Measurements from ENCODE around the gene CPA5.

CPA5 gene

DNA sequence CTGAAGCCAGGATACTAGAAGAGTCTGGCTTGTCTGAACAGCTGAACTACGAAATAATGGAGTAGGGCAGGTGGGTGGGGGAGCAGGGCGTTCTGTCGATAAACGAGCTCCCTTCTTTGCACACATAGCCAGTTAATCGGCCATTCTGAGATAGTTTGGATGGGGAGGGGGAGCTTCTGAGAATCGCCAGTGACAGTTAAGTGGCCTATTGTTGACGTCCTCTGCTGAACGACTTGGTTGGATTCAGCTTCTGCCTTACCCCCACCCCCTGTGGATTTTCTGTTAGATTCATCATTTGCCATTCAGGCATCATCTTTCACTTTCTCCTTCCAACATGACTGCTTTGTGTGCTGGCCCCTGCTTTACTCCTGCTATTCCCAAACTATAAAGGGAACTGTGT, 520 bp downstream of the CPA5 start:
- no peak for DNase-seq (ENCODE audit: extremely low read depth, low read depth)
- no peak overlapping the region for H3K4me3 ChIP-seq (replicated peaks; ENCODE audit: low read depth, low read length)
- TF ChIP-seq, protein P1, sequence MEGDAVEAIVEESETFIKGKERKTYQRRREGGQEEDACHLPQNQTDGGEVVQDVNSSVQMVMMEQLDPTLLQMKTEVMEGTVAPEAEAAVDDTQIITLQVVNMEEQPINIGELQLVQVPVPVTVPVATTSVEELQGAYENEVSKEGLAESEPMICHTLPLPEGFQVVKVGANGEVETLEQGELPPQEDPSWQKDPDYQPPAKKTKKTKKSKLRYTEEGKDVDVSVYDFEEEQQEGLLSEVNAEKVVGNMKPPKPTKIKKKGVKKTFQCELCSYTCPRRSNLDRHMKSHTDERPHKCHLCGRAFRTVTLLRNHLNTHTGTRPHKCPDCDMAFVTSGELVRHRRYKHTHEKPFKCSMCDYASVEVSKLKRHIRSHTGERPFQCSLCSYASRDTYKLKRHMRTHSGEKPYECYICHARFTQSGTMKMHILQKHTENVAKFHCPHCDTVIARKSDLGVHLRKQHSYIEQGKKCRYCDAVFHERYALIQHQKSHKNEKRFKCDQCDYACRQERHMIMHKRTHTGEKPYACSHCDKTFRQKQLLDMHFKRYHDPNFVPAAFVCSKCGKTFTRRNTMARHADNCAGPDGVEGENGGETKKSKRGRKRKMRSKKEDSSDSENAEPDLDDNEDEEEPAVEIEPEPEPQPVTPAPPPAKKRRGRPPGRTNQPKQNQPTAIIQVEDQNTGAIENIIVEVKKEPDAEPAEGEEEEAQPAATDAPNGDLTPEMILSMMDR (IDR thresholded peaks at IDR 0.05; ENCODE audit: low read depth, low read length, missing control alignments), result no peak

DNA sequence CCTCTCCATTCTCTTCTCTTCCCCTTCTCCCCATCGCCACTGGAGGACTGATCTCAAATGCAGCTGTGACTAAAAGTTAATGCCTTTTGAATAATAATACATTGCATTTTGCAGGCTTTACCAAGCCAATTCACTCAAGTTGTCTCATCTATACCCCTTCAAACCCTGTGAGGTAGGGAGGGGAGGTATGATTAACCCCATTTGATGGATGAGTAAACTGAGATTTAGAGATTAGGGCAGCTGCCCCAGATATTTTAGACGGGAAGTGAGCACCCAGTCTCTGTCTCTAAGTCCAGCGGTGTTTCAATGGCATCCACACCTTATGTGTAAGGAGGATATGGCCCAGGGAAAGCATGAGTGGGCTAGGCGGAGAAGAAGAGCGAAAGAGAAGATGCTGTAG, 1.1 kb downstream of the CPA5 start:
- H3K4me3 ChIP-seq (replicated peaks; ENCODE audit: low read depth, low read length), result no peak overlapping the region
- TF ChIP-seq, protein P1 (IDR thresholded peaks at IDR 0.05; ENCODE audit: low read depth, low read length, missing control alignments), result no peak
- no peak for DNase-seq (ENCODE audit: extremely low read depth, low read depth)

DNA sequence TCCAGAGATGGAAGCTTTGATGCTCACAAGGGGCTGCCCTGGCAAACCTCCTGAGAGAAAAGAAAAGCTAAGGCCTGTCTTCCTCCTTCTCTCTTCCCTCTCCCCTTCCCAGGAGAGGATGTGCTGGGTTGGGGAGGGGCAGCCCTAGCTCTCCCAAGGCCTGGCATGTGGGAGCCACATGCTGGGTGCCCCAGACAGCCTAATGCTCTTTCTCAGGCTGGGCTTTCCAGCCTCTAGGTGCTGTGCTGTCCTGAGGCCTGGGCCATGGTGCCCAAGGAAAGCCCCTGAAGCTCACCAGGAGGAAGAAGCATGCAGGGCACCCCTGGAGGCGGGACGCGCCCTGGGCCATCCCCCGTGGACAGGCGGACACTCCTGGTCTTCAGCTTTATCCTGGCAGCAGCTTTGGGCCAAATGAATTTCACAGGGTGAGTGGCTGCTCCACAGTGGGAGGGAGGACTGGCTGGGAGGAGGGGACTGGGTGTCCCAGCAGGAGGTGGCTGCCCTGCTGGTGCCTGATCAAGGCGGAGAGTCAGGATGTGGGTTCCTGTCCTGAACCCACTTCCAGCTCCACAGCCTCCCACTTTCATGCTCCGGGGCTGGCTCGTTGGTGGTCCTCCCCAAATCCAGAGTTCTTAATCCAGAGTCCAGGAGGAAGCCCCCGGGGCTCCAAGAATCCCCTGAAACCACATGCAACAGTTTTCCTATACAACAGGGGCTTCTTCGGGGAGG, 1.7 kb downstream of the CPA5 start:
- no peak for DNase-seq (ENCODE audit: extremely low read depth, low read depth)
- H3K4me3 ChIP-seq (replicated peaks; ENCODE audit: low read depth, low read length), result no peak overlapping the region
- TF ChIP-seq, protein P1 (IDR thresholded peaks at IDR 0.05; ENCODE audit: low read depth, low read length, missing control alignments), result no peak

DNA sequence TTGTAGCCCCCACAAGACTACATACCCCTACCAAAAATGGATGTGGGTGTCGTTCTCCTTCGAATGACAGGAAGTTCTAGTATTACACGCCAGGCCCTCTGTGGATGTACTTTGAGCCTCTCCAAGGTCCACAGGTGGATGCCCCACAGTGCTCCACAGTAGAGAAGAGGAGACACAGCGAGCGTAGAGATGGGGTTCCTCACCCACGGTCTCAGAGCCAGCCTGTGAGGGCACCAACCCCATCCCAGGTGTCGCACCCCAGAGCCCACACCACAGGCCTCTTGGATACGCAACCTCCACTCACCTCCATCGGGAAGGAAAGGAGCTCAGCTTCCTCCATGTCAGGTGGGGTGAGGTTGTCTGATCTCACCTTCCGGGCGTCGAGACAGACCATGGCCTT, 2.3 kb downstream of the CPA5 start:
- no peak overlapping the region for H3K4me3 ChIP-seq (replicated peaks; ENCODE audit: low read depth, low read length)
- TF ChIP-seq, protein P1 (IDR thresholded peaks at IDR 0.05; ENCODE audit: low read depth, low read length, missing control alignments), result no peak
- no peak for DNase-seq (ENCODE audit: extremely low read depth, low read depth)

DNA sequence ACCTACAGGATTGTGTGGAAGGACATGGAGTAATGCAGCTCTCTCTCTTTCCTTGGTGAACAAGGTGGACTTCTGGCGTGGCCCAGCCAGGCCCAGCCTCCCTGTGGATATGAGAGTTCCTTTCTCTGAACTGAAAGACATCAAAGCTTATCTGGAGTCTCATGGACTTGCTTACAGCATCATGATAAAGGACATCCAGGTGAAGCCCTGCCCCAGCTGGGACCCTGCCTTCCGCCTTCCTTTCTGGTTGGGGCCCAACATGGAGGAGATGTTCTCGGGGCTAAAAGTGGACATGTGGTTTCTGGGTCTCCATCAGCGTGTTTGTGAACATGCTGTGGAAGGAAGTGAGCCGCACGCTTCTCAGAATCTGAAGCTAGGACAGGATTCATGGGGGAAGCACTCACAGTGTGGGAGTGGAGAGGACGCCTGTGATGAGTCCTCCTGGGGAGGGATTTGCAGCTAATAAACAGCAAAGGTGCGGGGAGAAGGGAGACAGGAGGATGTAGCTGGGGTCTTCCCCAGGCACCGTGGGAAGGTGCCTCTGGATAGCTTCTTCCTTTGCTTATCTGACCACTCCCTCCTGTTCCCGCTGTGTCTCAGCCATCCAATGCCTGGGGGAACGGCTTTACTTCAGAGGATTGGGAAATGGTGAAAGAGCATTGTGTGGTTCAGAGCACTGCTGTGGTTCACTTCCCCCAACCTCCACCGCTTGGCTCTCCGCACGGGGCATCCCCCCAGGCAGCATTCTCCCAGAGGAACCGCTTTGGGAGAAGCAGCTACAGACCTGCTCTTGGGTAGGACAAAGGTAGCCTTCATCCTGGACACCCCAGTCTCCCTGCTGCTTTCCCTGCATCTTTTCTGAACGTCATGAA, 5.5 kb downstream of the CPA5 start:
- H3K4me3 ChIP-seq (replicated peaks; ENCODE audit: low read depth, low read length), result no peak overlapping the region
- DNase-seq (ENCODE audit: extremely low read depth, low read depth), result no peak
- TF ChIP-seq, protein P1 (IDR thresholded peaks at IDR 0.05; ENCODE audit: low read depth, low read length, missing control alignments), result no peak

DNA sequence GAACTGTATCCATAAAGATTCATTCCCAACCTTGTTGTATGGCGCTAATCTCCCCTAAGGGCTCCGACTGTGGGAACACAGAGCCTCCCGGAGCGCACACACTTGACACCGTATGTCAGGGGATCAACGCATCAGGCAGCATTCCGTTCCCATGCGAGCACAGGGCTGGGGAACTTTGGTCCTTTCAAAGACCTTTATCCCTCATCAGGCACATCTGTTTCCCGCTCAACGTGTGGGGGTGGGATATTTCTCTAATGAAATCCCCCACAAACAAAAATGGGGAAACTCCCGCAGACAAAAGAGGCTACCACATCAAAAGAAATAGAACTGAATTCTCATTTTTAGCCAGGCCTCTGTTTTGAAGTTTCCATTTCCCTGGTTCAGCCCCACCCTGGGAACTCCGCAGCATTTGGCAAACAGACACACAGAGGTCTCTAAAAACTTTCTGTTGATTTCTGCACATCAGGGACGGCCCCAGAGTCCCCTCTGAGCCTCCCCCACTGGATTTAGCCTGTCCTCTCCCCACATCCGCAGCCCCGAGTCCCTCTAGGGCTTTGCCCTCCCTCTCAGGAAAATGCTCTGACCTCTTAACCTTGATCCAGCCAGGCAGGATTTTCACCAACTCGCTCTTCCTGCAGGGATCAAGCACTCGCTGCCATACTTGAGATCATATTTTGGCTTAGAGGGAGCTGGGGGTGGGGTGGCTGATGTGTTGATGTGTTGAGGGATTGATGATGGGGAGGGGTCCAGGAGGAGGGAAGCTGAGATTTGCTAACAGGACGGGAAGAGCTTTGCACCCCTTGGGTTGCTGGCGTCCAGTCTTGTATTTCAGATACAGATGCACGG, 6.6 kb downstream of the CPA5 start:
- DNase-seq (ENCODE audit: extremely low read depth, low read depth), result no peak
- TF ChIP-seq, protein P1 (IDR thresholded peaks at IDR 0.05; ENCODE audit: low read depth, low read length, missing control alignments), result no peak
- no peak overlapping the region for H3K4me3 ChIP-seq (replicated peaks; ENCODE audit: low read depth, low read length)
